ENCODE results near the gene MMEL1. TPM values are rescaled to one million over a fixed set of nuclear protein-coding genes. Genes with fewer than 3 reads are reported as not detected.

Gene MMEL1
- total and polyA plus RNA-seq, 2 experiments from 2014 or later: 0.57 to 0.90 TPM

DNA sequence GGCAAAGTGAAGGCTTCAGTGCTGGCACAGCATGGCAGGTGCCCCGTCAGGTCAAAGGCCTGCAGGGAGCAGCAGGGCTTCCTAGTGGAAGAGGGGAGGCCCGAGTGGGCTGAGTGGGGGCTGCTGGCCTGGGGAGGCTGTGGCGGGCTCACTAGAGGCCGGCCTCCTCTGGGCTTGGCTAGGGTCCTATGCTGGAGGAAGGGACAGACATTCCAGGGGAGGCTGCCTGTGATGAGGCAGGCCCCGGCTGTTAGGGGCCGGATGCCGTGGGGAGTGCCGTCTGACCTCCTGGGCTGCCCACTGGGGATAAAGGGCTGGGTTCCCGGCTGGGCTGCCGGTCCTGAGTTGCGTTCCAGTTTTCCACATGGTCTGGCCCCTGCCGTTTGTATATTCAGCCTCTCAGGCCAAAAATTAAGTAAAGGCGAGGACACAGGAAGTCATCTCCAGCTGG lies 25.1 kb downstream of the MMEL1 start (continued):
- TF ChIP-seq, protein P1, sequence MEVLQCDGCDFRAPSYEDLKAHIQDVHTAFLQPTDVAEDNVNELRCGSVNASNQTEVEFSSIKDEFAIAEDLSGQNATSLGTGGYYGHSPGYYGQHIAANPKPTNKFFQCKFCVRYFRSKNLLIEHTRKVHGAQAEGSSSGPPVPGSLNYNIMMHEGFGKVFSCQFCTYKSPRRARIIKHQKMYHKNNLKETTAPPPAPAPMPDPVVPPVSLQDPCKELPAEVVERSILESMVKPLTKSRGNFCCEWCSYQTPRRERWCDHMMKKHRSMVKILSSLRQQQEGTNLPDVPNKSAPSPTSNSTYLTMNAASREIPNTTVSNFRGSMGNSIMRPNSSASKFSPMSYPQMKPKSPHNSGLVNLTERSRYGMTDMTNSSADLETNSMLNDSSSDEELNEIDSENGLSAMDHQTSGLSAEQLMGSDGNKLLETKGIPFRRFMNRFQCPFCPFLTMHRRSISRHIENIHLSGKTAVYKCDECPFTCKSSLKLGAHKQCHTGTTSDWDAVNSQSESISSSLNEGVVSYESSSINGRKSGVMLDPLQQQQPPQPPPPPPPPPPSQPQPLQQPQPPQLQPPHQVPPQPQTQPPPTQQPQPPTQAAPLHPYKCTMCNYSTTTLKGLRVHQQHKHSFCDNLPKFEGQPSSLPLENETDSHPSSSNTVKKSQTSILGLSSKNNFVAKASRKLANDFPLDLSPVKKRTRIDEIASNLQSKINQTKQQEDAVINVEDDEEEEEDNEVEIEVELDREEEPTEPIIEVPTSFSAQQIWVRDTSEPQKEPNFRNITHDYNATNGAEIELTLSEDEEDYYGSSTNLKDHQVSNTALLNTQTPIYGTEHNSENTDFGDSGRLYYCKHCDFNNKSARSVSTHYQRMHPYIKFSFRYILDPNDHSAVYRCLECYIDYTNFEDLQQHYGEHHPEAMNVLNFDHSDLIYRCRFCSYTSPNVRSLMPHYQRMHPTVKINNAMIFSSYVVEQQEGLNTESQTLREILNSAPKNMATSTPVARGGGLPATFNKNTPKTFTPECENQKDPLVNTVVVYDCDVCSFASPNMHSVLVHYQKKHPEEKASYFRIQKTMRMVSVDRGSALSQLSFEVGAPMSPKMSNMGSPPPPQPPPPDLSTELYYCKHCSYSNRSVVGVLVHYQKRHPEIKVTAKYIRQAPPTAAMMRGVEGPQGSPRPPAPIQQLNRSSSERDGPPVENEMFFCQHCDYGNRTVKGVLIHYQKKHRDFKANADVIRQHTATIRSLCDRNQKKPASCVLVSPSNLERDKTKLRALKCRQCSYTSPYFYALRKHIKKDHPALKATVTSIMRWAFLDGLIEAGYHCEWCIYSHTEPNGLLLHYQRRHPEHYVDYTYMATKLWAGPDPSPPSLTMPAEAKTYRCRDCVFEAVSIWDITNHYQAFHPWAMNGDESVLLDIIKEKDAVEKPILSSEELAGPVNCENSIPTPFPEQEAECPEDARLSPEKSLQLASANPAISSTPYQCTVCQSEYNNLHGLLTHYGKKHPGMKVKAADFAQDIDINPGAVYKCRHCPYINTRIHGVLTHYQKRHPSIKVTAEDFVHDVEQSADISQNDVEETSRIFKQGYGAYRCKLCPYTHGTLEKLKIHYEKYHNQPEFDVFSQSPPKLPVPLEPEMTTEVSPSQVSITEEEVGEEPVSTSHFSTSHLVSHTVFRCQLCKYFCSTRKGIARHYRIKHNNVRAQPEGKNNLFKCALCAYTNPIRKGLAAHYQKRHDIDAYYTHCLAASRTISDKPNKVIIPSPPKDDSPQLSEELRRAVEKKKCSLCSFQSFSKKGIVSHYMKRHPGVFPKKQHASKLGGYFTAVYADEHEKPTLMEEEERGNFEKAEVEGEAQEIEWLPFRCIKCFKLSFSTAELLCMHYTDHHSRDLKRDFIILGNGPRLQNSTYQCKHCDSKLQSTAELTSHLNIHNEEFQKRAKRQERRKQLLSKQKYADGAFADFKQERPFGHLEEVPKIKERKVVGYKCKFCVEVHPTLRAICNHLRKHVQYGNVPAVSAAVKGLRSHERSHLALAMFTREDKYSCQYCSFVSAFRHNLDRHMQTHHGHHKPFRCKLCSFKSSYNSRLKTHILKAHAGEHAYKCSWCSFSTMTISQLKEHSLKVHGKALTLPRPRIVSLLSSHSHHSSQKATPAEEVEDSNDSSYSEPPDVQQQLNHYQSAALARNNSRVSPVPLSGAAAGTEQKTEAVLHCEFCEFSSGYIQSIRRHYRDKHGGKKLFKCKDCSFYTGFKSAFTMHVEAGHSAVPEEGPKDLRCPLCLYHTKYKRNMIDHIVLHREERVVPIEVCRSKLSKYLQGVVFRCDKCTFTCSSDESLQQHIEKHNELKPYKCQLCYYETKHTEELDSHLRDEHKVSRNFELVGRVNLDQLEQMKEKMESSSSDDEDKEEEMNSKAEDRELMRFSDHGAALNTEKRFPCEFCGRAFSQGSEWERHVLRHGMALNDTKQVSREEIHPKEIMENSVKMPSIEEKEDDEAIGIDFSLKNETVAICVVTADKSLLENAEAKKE (CRISPR knock-in tag; IDR thresholded peaks at IDR 0.05): no peak
- TF ChIP-seq POLR2AphosphoS5 (IDR thresholded peaks at IDR 0.05; ENCODE audit: low read depth) (no peak), STAT1 (IDR thresholded peaks at IDR 0.05; ENCODE audit: unreplicated experiment) (no peak), EZH2phosphoT487 (IDR thresholded peaks at IDR 0.05; ENCODE audit: unreplicated experiment) (no peak), JUNB (IDR thresholded peaks at IDR 0.05; ENCODE audit: unreplicated experiment) (no peak), NANOG (IDR thresholded peaks at IDR 0.05; ENCODE audit: borderline replicate concordance) (no peak)
- TF ChIP-seq, protein P2, sequence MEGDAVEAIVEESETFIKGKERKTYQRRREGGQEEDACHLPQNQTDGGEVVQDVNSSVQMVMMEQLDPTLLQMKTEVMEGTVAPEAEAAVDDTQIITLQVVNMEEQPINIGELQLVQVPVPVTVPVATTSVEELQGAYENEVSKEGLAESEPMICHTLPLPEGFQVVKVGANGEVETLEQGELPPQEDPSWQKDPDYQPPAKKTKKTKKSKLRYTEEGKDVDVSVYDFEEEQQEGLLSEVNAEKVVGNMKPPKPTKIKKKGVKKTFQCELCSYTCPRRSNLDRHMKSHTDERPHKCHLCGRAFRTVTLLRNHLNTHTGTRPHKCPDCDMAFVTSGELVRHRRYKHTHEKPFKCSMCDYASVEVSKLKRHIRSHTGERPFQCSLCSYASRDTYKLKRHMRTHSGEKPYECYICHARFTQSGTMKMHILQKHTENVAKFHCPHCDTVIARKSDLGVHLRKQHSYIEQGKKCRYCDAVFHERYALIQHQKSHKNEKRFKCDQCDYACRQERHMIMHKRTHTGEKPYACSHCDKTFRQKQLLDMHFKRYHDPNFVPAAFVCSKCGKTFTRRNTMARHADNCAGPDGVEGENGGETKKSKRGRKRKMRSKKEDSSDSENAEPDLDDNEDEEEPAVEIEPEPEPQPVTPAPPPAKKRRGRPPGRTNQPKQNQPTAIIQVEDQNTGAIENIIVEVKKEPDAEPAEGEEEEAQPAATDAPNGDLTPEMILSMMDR (conservative IDR thresholded peaks at IDR 0.05; ENCODE audit: low read depth in 2 of 2): no peak

DNA sequence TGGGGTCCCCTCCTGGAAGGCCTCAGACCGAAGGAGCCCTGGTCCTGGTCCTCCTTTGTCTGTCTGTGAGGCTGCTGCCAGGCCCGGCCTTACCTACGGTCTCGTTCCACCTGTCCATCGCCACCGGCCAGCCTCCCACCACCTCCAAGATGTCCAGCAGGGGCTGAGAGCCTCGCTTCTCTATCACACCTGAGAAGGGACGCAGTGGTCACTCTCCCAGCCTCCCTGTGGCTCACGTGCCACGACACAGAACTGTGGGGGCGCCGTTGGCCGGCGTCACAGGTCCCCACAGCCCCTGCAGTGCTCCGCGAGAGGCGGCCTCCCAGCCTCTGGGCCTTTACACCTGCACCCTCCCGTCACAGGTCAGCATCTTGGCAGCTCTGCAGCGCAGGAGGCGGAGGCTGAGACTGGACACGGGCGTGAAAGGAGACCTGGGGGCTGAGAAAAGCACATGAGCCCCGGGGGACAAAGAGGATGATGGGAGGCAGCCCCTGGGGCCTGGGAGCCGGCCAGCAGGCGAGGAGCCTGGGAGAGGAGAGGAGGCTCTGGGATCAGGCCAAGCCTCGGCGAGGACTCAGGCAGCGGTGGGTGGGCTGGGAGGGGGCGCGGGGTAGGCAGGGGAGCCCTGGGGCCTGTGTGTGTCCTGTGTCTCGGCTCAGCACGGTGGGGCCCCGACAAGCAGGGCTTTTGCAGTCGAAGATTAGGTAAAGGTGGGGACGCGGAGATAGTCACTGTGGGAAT lies 25.8 kb downstream of the MMEL1 start:
- no peaks in the 10 kb centered on the region; the same call in 1 of the 2 replicates for H3K4me1 ChIP-seq (ENCODE audit: insufficient read depth)
- no peaks in the 10 kb centered on the region for H3K9me2 ChIP-seq (ENCODE audit: insufficient read depth)
- H3K79me2 ChIP-seq (replicated peaks; ENCODE audit: insufficient read depth): no peaks in the 10 kb centered on the region
- Mint-ChIP-seq H3K27me3 (ENCODE audit: insufficient read depth, low read depth, poor library complexity) (peaks cover 4% of the 10 kb centered on the region), H3K36me3 (ENCODE audit: low read depth) (no peaks in the 10 kb centered on the region), H3K4me1 (no peaks in the 10 kb centered on the region), H3K27ac (no peak overlapping the region), H3K9me3 (no peaks in the 10 kb centered on the region), H3K4me3 (no peak overlapping the region)
- H3K4me3 ChIP-seq: no peak overlapping the region
- H3K36me3 ChIP-seq (ENCODE audit: insufficient read depth): no peaks in the 10 kb centered on the region
- no peak for DNase-seq (ENCODE audit: low spot score)
- ATAC-seq: no peak
- H2AFZ ChIP-seq: no peak overlapping the region
- H3F3A ChIP-seq (replicated peaks; ENCODE audit: low read depth): no peaks in the 10 kb centered on the region
- no peak overlapping the region for H3K4me2 ChIP-seq
- no peak overlapping the region for H3K27ac ChIP-seq (ENCODE audit: low read depth)
- no peaks in the 10 kb centered on the region for H4K20me1 ChIP-seq (replicated peaks; ENCODE audit: insufficient read depth)
- H3K27me3 ChIP-seq (ENCODE audit: insufficient read depth): no peaks in the 10 kb centered on the region
- TF ChIP-seq NANOG (IDR thresholded peaks at IDR 0.05; ENCODE audit: borderline replicate concordance): no peak
- TF ChIP-seq, protein P3, sequence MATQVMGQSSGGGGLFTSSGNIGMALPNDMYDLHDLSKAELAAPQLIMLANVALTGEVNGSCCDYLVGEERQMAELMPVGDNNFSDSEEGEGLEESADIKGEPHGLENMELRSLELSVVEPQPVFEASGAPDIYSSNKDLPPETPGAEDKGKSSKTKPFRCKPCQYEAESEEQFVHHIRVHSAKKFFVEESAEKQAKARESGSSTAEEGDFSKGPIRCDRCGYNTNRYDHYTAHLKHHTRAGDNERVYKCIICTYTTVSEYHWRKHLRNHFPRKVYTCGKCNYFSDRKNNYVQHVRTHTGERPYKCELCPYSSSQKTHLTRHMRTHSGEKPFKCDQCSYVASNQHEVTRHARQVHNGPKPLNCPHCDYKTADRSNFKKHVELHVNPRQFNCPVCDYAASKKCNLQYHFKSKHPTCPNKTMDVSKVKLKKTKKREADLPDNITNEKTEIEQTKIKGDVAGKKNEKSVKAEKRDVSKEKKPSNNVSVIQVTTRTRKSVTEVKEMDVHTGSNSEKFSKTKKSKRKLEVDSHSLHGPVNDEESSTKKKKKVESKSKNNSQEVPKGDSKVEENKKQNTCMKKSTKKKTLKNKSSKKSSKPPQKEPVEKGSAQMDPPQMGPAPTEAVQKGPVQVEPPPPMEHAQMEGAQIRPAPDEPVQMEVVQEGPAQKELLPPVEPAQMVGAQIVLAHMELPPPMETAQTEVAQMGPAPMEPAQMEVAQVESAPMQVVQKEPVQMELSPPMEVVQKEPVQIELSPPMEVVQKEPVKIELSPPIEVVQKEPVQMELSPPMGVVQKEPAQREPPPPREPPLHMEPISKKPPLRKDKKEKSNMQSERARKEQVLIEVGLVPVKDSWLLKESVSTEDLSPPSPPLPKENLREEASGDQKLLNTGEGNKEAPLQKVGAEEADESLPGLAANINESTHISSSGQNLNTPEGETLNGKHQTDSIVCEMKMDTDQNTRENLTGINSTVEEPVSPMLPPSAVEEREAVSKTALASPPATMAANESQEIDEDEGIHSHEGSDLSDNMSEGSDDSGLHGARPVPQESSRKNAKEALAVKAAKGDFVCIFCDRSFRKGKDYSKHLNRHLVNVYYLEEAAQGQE (IDR thresholded peaks at IDR 0.05; ENCODE audit: unreplicated experiment): no peak

Measured in GM23338 (cell line).